ACHN (cell line): ENCODE data around the gene MEGF11.

Source experiments
- DNase-seq: peaks from one replicate; pipeline ENCODE4 v3.0.0-alpha.2; 2015
- in situ Hi-C: cut with HindIII; loops from 2 replicates; pipeline ENCODE4 v1.10.0; 2017; ENCODE audit warnings: low sequenced_read_pairs, low pct_ligation_motif_present, low pct_unique_long_range_greater_than_20kb

Gene MEGF11

DNA sequence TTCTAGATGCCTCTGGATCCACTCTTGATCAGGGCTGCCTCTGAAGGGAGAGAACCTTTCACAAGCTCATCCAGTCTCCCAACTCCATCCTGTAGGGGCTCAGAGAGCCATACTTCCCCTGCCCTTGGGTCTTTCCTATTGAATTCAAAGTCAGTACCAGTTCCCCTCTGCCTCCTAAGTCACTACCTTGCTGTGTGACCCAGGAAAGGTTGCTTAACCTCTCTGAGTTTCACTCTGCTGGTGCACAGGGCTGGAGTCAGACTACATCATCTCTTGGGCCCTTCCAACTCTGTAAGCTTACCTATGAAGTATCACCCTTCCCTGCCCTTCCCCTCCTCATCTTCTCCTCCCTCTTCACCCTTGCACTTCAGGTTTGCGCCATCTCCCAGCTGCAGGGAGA lies 117.9 kb downstream of the MEGF11 start:
- in situ Hi-C loops: no loop called here
- DNase-seq: no peak

DNA sequence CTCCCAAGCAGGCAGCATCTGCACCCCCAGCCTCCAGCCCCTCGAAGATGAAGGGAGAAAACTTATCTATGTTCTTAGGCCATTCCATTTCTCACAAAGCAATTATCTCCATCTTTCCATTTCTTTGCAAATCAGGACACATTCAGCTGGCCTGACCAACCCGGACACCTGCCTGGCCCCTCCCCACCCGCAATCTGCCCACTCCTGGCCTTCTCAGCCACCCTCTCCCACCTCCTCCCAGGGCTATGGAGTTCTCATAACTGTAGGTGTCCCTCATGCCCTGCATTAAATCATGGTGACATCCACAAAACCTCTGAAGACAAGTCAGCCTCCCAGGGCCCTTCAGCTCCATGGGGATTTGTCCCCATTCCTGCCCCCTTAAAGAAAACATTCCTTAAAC lies 119.3 kb downstream of the MEGF11 start:
- in situ Hi-C loops: no loop called here

DNA sequence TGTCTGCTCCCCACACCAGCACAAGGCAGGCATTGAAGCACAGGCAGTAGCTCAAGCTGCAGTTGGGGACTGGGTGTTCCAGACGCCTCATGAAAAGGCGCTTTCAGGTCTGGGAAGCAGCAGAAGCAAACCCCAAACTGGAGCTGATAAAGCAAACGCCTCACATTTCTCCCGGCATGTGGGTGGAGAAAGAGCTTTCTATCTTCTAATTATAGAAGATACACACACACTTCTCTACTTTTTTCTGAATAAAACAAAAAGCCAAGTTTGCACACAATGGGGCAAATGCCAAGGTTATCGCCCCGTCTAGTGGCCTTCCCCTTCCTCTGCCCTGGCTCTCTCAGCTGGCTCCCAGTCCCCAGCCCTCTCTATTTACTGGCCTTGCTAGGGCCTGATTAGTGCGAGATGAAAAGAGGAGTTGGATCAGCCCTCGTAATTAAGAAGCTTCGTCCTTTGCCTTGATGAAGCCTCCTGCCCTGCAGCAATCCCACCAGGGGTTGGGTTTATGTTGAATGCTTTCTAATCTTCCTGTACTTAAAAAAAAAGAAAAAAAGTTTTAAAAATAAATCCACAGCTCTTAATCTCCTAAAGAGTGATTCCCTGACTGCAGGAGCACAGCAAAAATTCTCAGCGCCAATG lies 120.2 kb downstream of the MEGF11 start:
- in situ Hi-C loops: no loop called here
- DNase-seq: no peak

More for the DNA sequence above, 119.3 kb downstream of the MEGF11 start:
- no peak for DNase-seq

DNA sequence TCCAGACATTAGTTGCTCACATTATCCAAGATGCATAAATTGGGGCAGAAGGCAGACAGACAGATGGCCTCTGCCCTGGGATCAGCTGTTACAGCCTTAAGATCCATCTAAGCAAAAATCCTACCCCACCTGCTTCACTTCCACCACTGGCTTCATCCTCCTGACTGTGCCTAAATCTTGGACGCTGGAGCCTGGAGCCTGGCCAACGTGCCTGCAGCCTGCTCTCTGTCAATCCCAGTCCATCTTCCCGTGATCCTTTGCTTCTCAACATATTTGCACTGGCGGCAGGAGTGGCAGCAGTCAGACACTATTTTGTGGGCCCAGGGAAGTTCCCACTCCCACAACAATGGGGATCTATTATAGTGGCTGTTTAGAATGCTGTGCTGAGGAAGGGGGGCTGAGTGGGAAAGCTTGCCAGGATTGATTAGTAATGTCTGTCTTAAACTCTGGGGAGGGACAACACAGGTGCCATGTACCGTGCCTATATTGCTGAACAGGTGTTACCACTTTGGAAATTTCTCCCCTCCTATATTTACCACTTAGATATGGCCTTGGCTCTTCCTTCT lies 121.2 kb downstream of the MEGF11 start:
- DNase-seq: no peak
- in situ Hi-C loops: no loop called here

DNA sequence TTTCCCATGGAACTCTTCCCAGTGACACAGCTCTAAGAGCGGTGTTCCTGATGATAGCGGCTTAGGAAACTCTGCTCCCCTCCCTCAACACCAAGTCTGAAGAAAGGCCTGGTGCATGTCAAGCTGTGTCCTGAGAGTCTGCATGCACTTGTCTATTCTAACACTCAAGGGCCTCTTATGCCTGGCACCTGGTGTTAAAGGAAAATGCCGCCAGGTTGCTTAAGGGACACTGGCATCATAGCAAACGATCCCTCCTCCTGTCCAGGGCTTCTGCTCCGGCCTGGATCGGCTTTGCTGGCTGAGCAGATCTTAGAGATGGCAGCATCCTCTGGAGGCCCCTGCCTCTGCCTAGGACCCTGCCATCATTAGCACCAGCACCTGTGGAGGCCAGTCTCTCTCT lies 121.7 kb downstream of the MEGF11 start:
- DNase-seq: no peak
- in situ Hi-C loops: no loop called here

DNA sequence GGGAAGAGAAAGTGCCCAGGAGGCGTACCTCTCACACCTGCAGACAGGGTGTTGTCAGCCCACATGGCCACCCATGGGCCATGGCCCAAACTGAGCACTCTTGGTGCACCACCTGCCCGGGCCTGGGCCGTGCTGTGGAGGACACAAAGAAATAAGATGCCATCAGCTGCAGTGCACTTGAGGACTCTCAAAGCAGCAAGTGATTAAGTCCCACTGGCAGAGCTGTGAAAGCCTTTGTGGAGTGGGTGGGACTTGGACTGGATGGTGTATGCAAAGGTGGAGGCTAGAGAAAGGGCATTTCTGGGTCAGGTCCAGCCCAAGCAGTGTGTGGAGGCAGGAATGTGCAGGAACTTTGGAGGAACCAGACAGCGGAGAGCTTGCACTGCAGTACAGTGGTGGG lies 122.3 kb downstream of the MEGF11 start:
- in situ Hi-C loops: no loop called here
- DNase-seq: no peak

DNA sequence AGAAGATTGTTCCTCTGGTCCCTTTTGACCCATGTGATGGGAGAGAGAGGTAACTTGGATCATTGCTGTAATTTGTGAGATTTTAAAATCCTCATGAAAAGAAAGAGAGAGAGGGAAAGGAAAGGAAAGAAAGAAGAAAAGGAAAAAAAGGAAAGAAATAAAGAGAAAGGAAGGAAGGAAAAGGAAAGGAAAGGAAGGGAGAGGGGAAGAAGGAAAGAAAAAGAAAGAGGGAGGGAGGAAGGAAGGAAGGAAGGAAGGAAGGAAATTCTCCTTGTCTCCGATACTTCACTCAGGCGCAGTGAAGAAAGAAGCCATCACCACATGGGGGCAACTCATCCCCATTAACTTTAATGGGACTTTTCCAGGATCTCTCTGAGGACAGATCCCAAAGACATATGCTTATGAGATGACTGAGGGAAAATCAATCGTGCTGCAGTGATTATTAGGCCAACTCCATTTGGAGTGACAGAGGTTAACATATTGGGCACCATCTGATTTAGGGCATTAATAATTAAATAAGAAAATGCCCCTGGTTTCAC lies 123.0 kb downstream of the MEGF11 start:
- in situ Hi-C loops: no loop called here

DNA sequence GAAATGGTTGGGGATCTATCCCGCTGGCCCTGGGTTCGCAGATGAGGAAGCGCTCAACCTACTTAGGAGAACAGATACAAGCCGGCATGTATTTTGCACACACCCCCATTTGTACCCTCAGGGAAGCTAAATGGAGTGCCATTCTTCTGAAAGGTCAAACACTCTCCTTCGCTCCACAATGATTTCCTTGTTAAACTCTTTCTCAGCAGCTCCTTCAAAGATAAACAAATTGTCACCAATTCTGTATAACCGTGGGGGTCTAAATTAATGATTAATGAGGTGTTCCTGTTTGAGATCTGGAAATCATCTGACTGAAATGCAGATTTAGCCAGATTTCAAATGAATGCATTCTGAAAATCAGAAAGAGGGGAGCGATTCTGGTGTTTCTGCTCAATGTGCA lies 124.0 kb downstream of the MEGF11 start:
- in situ Hi-C loops: no loop called here
- DNase-seq: no peak

More for the DNA sequence above, 123.0 kb downstream of the MEGF11 start:
- DNase-seq: no peak

DNA sequence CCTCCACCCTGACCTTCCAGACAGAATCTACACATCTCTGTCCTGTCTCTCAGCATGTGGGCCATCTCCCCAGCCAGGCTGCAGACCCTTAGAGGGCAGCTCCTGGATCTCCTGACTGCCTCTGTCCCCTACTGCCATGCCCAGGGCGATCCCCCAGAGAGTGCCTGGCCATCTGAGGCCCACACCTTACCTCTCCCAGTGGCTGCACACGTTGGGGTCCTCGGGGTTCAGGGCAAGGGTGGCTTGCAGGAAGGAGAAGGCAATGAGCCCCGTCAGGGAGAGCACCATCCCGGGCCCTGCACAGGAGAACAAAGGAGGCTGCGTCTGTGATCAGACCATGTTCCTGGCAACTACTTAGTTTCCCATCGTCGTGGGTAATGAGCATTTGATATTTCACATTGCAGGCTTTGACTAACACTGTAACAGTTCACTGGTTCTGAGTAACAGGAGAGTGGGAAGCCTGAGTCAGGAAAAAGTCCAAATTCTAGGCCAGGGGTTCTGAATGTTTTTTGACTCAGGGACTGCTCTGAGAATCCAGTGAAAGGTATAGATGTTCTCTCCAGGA lies 125.4 kb downstream of the MEGF11 start:
- in situ Hi-C loops: no loop called here
- DNase-seq: peak; percentile 16

DNA sequence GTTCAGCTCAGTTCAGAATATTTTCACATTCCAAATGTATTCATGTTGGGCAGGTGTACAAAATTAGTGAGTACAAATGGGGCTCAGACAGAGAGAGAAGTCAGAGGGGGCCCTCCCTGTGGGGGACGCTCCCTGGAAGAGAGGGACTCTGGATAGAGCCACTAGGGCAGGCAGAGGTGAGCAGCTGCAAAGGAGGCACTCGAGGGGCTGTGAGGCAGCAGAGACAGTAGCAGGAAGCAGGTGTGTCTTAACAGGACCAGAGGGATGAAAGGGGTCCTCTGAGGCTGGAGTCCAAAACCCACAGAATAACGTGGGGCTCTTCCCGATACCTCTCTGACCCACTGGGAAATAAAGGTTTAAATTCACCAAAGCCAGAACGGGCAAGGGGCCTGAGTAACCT lies 127.1 kb downstream of the MEGF11 start:
- no peak for DNase-seq
- in situ Hi-C loops: no loop called here

DNA sequence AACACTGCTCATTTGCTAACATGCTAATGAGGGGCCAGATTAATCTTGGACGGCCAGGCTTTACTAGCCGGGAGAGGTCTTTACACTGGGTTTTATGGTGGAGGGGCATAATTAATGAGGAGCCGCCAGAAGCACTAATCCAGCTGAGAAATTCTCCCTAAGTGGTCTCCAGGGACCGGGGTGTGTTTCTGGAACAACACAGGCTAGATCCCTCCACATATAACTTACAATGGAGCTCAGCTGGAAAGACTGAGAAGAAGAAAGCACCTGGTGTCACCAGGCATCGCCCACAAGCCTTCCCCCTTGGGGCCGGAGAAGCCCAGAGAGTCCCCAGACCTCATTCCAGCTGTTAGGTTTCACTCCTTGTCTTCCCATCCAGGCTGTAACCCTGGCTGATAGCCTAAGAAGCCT lies 127.5 kb downstream of the MEGF11 start:
- in situ Hi-C loops: no loop called here
- DNase-seq: no peak

DNA sequence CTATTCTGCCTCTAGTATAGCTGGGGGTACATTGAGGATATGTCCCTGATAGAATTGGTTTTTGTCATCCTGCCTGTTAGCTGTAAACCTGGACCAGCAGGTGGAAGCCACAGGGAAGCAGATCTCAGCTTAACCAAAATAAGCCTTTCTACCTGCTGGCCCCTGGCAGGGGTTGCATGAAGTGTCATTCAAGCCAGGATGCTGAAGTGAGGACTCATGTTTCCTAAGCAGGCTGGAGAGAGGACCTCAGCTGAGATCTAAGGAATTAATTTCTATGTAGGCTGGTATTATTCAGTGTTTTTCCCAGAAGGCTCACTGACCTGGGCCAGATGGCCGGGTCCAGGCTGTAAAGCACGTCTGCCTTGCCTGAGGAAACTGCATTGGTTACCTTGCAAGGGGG lies 128.9 kb downstream of the MEGF11 start:
- DNase-seq: no peak
- in situ Hi-C loops: no loop called here

DNA sequence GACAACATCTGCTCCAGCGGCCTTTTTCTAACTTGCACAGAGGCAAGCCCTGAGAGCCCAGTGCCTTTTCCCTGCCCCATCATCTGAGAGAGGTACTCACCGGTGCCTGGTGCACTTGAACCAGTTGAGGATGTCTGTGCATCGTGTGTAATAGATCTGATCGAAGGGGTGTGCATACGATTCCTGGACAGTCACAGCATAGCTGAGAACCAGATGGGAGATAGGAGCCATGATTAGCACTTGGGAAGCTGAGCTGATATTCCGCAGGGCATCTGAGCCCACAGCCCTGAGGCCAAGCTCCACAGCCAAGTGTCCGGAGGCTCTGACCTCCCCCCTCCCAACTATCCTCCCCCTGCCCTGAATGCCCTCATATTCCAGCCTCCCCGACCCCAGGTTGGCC lies 129.8 kb downstream of the MEGF11 start:
- in situ Hi-C loops: no loop called here
- no peak for DNase-seq

DNA sequence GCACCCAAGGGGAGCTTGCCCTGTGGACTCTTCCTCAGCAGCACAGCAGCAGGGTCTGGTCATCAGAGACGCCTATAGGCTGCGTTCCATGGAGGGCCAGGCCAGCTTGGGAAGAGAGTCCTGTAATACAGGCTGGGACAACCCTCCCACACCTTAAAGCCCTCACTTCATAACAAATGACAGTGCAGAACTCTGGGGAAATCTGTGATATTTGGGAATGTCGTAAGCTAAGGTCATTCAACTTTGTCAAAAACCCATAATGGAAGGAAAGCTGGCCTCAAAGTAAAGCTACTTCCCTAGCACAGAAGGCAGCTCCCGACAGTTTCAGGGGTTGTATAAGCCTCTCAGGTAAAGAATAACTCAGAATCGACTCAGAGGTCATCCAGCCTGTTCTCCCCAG lies 133.1 kb downstream of the MEGF11 start:
- in situ Hi-C loops: no loop called here
- no peak for DNase-seq

DNA sequence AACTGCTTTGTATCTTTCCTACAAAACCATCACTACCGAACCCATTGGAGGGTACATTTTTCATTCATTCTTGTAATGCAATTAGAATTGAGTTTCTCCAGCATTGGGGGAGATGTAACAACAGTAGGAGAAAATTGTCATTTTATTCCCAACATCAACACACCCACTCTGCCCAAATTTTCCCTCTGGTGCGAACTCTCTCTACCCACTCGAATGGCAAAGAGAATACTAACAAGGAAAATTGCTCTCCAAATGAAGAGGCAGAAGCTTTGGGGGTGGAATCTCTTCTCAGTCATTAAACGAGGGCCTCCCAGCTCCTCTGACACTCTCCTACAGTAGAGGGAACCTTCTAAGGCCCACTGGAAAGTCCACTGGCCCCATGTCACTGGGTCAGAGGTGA lies 135.7 kb downstream of the MEGF11 start:
- in situ Hi-C loops: no loop called here
- DNase-seq: no peak

DNA sequence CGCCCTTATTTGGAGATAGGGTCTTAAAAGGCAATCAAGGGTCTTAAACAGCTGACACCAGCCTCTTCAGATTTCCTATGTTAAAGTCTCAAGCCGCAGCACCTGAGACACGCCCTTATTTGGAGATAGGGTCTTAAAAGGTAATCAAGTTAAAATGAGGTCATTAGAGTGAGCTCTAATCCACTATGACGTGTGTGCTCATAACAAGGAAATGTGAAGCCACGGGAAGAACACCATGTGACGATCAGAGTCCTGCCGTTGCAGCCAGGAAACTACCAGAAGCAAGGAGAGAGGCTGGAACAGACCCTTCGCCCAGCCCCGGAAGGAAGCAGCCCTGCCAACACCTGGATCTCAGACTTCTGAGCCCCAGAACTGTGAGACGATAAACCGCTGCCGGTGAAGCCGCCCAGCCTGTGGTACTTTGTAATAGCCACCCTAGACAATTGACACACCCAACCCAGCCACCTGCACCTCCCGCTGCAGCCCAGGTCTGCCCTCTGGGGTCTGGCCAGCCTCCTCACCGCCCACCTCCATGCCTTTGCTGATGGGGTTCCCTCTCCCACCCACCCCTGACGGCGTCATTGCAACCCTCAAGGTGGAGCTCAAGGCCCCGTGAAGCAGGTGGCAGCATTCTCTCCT lies 137.9 kb downstream of the MEGF11 start:
- in situ Hi-C loops: no loop called here
- DNase-seq: no peak

DNA sequence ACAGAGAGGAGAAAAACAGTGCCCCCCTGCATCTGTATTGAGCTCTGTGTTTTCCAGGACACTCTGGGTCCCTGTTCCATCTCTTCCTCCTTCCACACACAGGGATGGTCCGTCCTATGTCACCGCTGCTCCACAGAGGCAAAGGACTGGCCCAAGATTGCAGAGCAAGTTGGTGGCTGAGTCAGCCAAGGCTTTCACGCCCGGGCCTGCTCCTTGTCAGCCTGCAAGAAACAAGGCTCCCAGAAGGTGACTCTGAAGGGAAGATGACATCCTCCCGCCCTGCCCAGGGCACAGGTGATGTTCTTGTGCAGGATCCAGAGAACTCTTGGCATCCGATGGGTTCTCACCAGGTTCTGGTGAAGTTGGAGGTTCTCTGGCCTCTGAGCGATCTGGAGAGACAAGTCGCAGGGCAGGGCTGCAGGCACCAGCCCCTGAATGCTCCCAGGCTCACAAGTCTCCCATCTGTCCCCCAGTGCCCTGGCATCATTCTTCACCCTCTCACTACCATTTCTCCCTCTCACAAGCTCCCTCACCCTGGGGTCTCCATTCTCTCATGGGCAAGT lies 138.6 kb downstream of the MEGF11 start:
- in situ Hi-C loops: no loop called here
- DNase-seq: no peak

DNA sequence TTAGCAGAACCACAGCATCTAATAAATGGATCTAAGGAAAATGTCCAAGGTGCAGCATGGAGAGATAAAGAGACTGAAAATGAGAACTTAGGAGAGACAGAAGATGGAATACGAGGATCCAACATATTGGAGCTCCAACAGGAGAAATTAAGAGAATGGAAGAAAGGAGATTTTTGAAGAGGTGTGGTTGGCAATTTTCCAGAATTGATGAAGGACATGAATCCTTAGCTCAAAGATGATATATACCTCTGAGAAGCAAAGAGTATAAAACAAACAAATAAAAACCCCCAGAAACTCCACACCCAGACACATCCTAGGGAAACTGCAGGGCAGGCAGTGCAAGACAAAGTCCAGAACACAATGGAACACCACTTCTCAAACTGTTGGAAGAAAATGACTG lies 141.2 kb downstream of the MEGF11 start:
- DNase-seq: no peak
- in situ Hi-C loops: no loop called here

DNA sequence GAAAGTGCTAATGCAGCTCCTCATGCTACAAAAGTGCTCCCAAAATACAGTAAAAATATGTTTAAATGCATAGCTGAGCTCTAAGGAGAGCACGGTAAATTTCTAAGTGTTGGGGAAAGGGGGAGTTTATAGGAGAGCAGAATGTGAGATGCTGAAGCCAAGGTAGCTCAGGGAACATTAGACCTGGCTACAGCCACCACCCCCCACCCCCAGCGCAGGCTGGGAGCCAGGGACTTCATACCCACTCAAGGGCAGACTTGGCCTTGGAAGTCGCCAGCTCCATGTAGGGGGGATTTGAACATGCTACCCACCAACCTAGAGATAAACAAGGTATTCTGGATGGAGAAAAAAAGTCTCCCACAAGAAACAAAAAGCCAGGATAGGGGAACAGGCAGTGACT lies 142.2 kb downstream of the MEGF11 start:
- DNase-seq: no peak
- in situ Hi-C loops: no loop called here
